Measurements from ENCODE around the gene MKNK1.

Gene MKNK1

GRCh38 chr1:46618754-46619415, 14.8 kb upstream of the MKNK1 start:
- DNase-seq, result no peak

DNA sequence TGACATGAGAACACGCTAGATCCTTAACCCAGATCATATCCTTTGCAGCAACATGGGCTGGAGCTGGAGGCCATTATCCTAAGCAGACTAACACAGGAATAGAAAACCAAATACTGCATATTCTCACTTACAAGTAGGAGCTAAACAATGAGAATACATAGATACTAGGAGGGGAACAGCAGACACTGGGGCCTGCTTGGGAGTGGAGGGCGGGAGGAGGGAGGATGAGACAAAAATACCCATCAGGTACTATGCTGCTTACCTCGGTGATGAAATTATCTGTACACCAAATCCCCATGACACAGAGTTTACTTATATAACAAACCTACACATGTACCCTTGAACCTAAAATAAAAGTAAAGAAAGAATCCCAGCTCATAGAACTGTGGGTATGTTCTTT, 13.8 kb upstream of the MKNK1 start:
- no peak for DNase-seq

- no peak for DNase-seq
Measured at GRCh38 chr1:46617108-46617800, 13.2 kb upstream of the MKNK1 start.

DNA sequence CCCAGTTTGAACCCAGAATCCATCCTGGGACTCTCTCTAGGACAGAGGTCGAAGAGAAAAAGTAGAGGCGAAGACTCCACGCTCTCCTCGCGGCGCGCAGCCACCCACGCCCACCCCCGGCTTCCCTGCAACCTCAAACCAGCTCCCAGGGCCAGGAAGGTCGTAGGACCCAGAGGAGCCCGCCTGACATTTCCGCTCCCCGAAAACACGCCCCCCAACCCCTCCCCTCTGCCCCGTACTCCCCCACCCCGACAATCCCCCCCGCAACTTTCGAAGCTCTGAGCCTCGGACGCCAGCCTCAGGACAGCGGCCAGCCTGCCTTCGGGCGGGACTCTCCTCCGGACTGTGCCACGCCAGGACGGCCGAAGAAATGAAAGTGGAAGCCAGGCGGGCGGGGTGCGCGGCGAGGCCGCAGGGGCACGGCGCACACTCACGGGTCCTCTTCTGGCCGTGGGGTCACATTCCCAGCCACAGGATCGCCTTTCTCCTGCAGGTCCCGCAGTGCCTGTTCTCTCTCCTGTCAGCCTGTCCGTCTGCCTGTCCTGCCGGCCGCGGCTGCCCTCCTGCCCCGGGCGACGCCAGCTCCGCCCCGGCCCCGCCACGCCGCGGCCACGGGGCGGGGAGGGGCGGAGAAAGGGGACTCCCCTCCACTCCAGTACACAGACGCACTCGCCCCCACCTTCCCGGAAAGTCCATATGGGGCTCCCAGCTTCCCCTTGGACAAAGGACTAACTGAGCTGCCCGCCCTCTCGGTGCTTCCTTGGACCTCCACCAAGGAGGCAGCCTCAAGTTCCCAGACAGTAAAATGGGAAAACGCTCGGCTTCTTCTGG, 12.4 kb upstream of the MKNK1 start, which contains the start of gene MOB3C:
Gene MOB3C, minus strand, starts transcription at position 535 of the 831 bp plus-strand sequence. CDS start 3,490 bp downstream, outside the sequence.
- DNase-seq, result peak; percentile 76 to 83

- DNase-seq, result no peak
Measured at GRCh38 chr1:46615735-46616134, 11.7 kb upstream of the MKNK1 start.

DNA sequence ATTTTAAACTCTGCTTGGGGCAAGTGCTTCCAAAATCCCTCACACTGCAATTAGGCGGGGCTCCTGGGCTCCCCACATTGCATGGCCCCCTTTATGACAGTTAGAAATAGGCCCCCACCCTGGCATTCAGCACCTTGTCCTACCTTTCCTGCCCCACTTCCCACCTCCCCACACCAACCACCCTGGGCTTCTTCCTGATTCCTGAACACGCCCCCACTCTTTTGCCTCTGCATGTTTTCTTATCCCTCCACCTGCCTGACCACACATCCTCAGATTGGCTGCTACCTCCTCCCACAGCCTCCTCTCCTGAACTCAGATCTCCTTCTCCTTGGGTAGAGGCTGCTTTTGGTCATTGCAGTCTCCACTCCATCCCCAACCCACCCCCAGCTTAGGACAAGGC, 11.0 kb upstream of the MKNK1 start:
- no peak for DNase-seq

DNA sequence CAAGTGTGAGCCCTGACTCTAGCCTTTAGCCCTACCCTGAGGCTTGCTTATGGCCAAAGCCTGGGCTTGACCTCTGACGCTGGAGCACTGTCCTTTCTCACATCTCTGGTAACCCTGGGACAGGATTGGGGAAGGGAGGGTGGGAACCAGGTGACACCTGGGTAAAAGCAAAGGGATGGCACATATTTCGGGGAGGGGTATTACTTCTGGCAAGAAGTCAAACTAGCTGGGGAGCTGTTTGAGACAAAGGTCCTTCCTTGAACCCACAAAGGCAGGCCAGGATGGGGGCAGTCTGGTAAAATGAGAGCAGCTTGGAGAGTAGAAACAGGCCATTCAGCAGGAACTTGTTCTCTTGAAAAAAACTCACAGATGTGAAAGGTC, 10.5 kb upstream of the MKNK1 start:
- no peak for DNase-seq

GRCh38 chr1:46613661-46614603, 9.9 kb upstream of the MKNK1 start:
- no peak for DNase-seq

DNA sequence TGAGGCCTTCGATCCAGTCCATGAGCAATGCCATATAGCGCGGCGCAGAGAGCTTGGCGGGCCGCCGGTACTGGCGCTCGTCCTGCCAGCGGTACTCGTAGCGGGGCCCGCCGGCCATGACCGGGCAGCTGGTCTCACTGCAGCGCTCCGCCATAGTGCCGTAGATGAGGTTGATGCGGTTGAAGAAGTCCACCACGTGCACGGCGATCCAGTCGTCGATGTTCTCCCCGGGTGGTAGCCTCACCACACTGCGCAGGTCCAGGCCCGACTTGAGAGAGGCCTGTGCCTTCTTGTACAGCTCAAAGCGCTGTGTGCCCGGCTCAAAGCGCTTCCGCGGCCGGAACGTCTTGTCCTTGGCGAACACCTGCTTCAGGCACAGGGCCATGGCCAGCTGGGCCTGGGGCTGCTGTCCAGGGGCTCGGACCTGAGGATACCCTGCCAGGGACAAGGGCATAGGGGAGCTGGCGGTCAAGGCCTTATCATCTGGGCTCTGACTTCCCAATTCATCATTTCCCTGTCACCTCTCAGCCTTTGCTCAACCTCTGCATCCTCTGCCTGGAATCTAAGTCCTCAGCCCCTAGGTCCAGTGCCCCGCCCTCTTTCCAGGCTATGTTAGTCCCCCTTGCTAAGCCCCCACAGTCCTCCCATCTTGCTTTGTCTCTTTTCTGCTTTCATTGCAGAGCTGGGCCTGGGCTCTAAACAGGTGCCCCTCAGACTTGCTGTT, 9.0 kb upstream of the MKNK1 start:
- DNase-seq, result no peak

GRCh38 chr1:46611691-46612221, 7.7 kb upstream of the MKNK1 start:
- DNase-seq, result no peak

DNA sequence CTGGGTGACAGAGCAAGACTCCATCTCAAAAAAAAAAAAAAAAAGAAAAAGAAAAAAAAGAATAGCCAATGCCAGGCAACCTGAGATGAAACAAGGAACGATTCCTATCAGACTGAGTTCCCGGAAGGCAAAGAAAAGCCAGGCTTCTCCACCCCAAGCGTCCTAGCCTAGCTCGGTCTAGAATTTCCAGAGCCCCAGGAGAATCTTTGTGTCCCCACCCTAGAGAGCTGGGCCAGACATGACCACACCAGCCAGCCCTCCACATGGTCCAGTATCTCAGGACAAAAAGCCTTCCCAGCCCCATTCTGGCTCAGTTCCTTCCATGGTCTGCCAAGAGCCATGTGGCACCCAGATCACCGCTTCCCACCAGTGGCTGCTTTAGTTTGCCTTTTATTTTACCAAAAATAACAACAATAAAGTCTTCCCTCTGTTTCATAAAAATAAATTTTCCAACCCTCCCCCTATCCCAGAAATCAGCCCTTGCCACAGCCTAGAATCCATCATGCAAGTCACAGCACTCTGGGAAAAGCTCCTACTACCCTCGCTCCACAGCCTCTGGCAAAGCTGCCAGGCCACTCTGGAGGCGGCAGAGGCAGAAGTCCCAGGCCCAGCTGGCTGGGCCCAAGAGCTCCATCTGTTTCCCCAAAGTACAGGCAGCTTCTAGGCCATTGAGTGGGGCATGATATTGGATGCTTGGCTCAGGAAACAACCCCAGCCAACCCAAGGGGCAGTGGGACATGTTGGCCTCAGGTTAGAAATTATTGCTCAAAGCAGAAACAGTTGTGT, 3.5 kb upstream of the MKNK1 start:
- DNase-seq, result no peak

- DNase-seq, result no peak
Measured at GRCh38 chr1:46606255-46606965, 2.3 kb upstream of the MKNK1 start.

- DNase-seq, result no peak
Measured at GRCh38 chr1:46605232-46605631, 1.2 kb upstream of the MKNK1 start.

DNA sequence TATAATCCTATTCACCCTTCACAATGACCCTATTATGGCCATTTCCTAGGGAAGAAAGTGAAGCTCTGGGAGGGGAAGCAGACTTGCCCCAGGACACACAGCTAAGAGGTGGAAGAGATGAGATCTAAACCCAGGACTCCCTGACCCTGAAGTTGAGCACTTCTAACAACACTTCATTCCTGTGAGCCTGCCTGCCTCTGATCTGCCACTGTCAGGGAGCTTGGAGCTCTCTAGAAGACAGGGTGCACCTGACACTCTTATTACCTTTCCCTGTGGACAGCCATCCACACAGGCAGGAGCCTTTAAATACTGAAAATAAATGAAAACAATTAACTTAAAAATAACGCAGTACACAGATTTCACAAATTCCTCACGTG, 599 bp downstream of the MKNK1 start:
- DNase-seq, result no peak

- no peak for DNase-seq
Measured at GRCh38 chr1:46601257-46602007, 2.6 kb downstream of the MKNK1 start.

GRCh38 chr1:46599059-46599970, 4.8 kb downstream of the MKNK1 start:
- no peak for DNase-seq

DNA sequence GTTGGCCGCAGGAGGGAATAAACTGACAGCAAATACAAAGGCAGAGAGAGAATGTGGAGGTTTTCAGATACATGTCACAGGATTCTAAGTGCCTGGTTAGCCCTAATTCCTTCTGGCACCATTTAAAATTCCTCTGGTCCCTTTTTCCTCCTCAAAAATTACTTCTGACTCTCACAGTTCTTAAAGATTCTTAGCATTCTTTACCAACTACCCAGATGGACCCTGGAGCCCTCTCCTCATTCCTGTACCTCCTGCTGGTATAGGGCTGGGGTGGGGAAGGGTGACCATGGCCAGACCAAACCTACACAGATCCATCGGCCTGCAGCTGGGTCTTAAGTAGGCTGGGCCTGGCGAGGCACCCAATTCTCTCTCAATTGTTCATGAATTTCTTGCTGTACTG, 7.2 kb downstream of the MKNK1 start:
- DNase-seq, result no peak

GRCh38 chr1:46596036-46596435, 8.0 kb downstream of the MKNK1 start:
- DNase-seq, result no peak
